GM12801 (cell line): ENCODE data around the gene FBXW5.

Source experiments
- CTCF ChIP-seq: IDR thresholded peaks from one replicate; pipeline ENCODE4 v1.5.1; 2011; ENCODE audit warnings: control low read depth; ENCODE audit not compliant: insufficient read length; ENCODE audit errors: extremely low read depth

FBXW5 gene

DNA sequence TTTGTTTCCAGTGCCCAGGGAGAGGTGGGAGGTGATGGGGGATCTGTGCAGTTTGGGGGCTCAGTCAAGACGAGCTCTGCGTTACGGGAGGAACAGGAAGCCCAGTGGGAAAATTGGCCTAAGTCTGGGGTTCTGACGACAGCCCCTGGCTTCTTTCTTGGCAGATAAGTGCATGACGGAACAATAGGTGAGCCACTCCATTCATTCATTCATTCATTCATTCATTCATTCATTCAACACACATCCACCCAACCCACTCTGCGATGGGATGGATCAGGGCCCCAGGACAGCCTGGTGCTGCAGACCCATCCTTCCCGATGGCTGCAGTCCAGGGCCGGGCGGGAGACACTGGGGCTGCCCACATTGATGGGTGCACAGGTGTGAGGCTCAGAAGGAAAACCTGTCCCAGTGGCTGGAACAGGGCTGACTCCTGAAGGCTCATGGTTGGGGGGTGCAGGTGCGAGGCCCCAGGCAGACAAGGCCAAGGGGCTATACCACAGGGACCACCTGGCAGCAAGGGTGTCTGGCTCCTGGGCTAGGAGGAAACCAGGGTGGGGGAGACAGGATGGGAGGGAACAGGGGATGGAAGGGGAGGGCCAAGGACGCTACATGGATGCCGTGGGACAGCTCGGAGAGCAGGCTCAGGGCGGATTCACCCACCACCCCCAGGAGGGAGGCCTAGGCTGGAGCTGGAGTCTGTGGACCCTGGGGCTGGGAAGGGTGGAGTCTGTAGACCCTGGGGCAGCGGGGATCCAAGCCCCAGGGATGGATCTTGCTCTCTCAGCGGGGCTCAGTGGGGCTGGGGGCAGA lies 36.3 kb upstream of the FBXW5 start:
- TF ChIP-seq CTCF = no peak

GRCh38 chr9:136979769-136980587 lies 35.4 kb upstream of the FBXW5 start:
- no peak for TF ChIP-seq CTCF

DNA sequence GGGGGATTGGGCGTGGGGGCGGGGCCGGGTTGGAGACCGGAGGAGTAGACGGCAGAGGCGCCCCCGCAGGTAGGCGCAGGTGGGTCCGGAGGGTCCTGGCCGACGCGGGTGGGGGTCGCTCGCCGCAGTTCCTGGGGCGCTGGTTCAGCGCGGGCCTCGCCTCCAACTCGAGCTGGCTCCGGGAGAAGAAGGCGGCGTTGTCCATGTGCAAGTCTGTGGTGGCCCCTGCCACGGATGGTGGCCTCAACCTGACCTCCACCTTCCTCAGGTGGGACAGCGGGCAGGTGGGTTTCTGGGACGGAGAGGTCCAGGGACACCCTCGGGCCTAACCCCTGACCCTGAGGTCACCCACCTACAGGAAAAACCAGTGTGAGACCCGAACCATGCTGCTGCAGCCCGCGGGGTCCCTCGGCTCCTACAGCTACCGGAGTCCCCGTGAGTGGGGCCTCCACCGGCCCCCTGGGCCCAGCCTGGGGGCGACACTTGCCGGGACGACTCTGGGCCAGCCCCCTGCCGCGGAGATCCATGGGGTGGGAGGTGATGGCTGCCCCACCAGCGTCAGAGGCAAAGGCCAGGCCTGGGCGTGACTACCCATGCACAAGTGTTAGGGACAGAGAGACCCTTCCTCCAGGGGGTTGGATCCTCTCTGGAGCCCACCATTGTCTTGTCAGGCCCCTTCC lies 34.5 kb upstream of the FBXW5 start:
- TF ChIP-seq CTCF = no peak

GRCh38 chr9:136978073-136978864 lies 33.7 kb upstream of the FBXW5 start:
- TF ChIP-seq CTCF = no peak

DNA sequence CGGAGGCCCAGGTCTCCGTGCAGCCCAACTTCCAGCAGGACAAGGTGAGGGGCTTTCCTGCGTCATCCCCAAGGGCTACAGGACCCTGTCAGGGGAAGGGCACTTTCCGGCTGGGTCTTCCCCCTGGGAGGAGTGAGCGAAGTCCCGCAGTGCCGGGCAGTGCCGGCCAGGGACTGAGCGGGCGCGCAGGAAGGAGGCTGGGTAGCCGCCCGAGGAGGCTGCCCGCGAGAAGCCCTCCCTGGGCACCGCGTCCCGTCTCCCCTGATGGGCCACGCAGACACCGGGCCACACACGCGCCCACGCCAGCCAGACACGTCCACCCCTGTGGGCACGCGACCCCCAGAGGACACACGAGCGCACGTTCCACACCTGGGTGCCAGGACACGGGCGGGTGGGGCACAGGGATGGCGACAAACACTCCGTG lies 33.1 kb upstream of the FBXW5 start:
- TF ChIP-seq CTCF = no peak

DNA sequence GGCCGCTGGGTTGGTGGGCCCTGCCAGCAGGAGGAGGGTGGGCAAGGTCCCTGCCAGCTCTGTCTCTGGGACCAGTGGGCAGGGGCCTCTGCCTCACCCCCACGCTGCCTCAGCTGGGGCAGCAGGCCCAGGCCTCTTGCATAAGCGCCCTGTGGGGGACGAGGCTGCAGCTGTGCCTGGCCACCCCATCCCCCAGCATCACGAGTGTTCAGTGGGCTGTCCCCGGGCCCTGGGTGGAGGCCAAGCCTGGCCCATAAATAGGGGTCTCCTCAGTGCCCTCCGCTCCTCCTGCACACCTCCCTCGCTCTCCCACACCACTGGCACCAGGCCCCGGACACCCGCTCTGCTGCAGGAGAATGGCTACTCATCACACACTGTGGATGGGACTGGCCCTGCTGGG lies 32.7 kb upstream of the FBXW5 start, which contains the start of gene PTGDS:
Gene PTGDS, plus strand, starts transcription at position 282 of the 400 bp plus-strand sequence. Its CDS starts 75 bp downstream, at position 357.
- no peak for TF ChIP-seq CTCF
